Measurements from ENCODE around the gene ZMYND11. TPM values are rescaled to one million over a fixed set of nuclear protein-coding genes. Genes with fewer than 3 reads are reported as not detected.

Gene ZMYND11
- total RNA-seq, 1 experiment from 2014 or later: 101 TPM

Other genes with a start within 250 kb of the ZMYND11 start
- gene TUBB8, start 86.2 kb upstream of the ZMYND11 start, total RNA-seq (2022): 0.37 TPM in 1 of 2 replicates, not detected in the other